H1 (cell line): ENCODE data around the gene STOML1.

ENCODE experiments used
- BACH1 ChIP-seq: IDR thresholded peaks from 2 replicates; pipeline ENCODE4 v1.6.1; 2012; ENCODE audit warnings: low read length, improper control_type of control experiment
- BCL11A ChIP-seq, 2 experiments: IDR thresholded peaks; one replicate each; pipeline ENCODE4 v1.6.1; 2011; ENCODE audit warnings: low read depth in 2 of 2, low read length in 2 of 2, mild to moderate bottlenecking in 2 of 2
- GABPA ChIP-seq: IDR thresholded peaks from 2 replicates; pipeline ENCODE4 v1.6.1; 2011; ENCODE audit warnings: mild to moderate bottlenecking, low read length, moderate library complexity, borderline replicate concordance; ENCODE audit not compliant: insufficient read depth
- JUND ChIP-seq: IDR thresholded peaks from 2 replicates; pipeline ENCODE4 v1.6.1; 2011; ENCODE audit warnings: mild to moderate bottlenecking, improper control_type of control experiment, low read length
- KDM5A ChIP-seq: fragments of 200-600 bp; IDR thresholded peaks from 2 replicates; pipeline ENCODE4 v1.7.1; 2012; ENCODE audit warnings: mild to moderate bottlenecking, low read length, inconsistent platforms, mixed read lengths
- POLR2A ChIP-seq, 2 experiments: IDR thresholded peaks; 1 replicate in 1 of 2; 2 replicates in 1 of 2; pipeline ENCODE4 v1.6.1; 2011; ENCODE audit warnings: low read depth in 2 of 2, low read length in 2 of 2, mild to moderate bottlenecking in 2 of 2; ENCODE audit errors: control extremely low read depth in 1 of 2
- POLR2AphosphoS5 ChIP-seq: IDR thresholded peaks from 2 replicates; pipeline ENCODE4 v1.6.1; 2011; ENCODE audit warnings: low read depth, low read length
- RXRA ChIP-seq: IDR thresholded peaks from 2 replicates; pipeline ENCODE4 v1.6.1; 2011; ENCODE audit warnings: low read depth, mild to moderate bottlenecking, low read length, moderate library complexity; ENCODE audit not compliant: insufficient read depth
- SRF ChIP-seq: IDR thresholded peaks from 2 replicates; pipeline ENCODE4 v1.6.1; 2011; ENCODE audit warnings: mild to moderate bottlenecking, low read depth, low read length, moderate library complexity
- TAF1 ChIP-seq: IDR thresholded peaks from 2 replicates; pipeline ENCODE4 v1.6.1; 2011; ENCODE audit warnings: mild to moderate bottlenecking, low read depth, low read length
- ZNF274 ChIP-seq: IDR thresholded peaks from 2 replicates; pipeline ENCODE4 v1.7.0; 2012; ENCODE audit warnings: low read length, borderline replicate concordance; ENCODE audit errors: extremely low read depth
- TF ChIP-seq, protein P1 (sequence below), 3 experiments: IDR thresholded peaks; 1 replicate in 2 of 3; 2 replicates in 1 of 3; pipeline versions ENCODE4 v1.5.1 to v1.6.1; 2011; ENCODE audit warnings: low read length in 3 of 3, mild to moderate bottlenecking in 3 of 3, inconsistent platforms in 2 of 3, low read depth in 1 of 3, moderate library complexity in 1 of 3; ENCODE audit not compliant: insufficient read depth in 1 of 3; ENCODE audit errors: control extremely low read depth in 1 of 3
- TF ChIP-seq, protein P2 (sequence below): IDR thresholded peaks from 2 replicates; pipeline ENCODE4 v1.6.1; 2011; ENCODE audit warnings: low read length, improper control_type of control experiment

GRCh38 chr15:73983211-73983727 lies 8.8 kb downstream of the STOML1 start:
- TF ChIP-seq, protein P1, sequence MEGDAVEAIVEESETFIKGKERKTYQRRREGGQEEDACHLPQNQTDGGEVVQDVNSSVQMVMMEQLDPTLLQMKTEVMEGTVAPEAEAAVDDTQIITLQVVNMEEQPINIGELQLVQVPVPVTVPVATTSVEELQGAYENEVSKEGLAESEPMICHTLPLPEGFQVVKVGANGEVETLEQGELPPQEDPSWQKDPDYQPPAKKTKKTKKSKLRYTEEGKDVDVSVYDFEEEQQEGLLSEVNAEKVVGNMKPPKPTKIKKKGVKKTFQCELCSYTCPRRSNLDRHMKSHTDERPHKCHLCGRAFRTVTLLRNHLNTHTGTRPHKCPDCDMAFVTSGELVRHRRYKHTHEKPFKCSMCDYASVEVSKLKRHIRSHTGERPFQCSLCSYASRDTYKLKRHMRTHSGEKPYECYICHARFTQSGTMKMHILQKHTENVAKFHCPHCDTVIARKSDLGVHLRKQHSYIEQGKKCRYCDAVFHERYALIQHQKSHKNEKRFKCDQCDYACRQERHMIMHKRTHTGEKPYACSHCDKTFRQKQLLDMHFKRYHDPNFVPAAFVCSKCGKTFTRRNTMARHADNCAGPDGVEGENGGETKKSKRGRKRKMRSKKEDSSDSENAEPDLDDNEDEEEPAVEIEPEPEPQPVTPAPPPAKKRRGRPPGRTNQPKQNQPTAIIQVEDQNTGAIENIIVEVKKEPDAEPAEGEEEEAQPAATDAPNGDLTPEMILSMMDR (IDR thresholded peaks at IDR 0.05; ENCODE audit: control extremely low read depth in 1 of 3, insufficient read depth in 1 of 3, low read depth in 1 of 3, low read length in 3 of 3): no peak
- TF ChIP-seq KDM5A (no peak), POLR2A (IDR thresholded peaks at IDR 0.05; ENCODE audit: control extremely low read depth in 1 of 2, low read depth in 2 of 2, low read length in 2 of 2) (no peak), RXRA (no peak), ZNF274 (no peak), JUND (no peak), SRF (no peak), POLR2AphosphoS5 (no peak), TAF1 (no peak), GABPA (no peak), BCL11A (IDR thresholded peaks at IDR 0.05; ENCODE audit: low read depth in 2 of 2, low read length in 2 of 2) (no peak), BACH1 (no peak)
- TF ChIP-seq, protein P2, sequence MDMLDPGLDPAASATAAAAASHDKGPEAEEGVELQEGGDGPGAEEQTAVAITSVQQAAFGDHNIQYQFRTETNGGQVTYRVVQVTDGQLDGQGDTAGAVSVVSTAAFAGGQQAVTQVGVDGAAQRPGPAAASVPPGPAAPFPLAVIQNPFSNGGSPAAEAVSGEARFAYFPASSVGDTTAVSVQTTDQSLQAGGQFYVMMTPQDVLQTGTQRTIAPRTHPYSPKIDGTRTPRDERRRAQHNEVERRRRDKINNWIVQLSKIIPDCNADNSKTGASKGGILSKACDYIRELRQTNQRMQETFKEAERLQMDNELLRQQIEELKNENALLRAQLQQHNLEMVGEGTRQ: no peak
